NB4 (cell line): ENCODE results near the gene VENTX.
"Not testable (repeated sequence)": the region's sequence is repeated elsewhere in the genome, so short reads cannot be mapped to it uniquely, and the experiment has no call there.

Source experiments
- POLR2A ChIP-seq: IDR thresholded peaks from 2 replicates; pipeline ENCODE4 v1.6.1; 2011; ENCODE audit warnings: mild to moderate bottlenecking; ENCODE audit not compliant: insufficient read length; ENCODE audit errors: extremely low read depth
- TF ChIP-seq, protein P1 (sequence below): IDR thresholded peaks from one replicate; pipeline ENCODE4 v1.5.1; 2012; ENCODE audit warnings: low read depth, low read length

DNA sequence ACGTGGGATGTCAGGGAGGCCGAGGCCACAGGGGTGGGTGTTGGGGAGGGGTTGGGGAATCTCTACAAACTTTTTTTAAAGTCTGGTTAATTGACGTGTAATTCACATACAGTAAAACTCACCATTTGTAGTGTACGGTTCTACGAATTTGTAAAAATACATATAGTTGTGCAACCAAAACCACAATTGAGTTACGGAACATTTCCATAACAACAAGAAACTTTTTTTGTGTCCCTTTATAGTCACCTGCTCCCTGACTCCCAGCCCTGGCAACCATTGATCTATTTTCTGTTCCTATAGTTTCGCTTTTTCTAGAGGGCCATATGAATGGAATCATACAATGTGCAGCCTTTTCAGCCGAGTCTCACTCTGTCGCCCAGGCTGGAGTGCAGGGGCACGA is 2.9 kb upstream of the VENTX start:
- TF ChIP-seq, protein P1, sequence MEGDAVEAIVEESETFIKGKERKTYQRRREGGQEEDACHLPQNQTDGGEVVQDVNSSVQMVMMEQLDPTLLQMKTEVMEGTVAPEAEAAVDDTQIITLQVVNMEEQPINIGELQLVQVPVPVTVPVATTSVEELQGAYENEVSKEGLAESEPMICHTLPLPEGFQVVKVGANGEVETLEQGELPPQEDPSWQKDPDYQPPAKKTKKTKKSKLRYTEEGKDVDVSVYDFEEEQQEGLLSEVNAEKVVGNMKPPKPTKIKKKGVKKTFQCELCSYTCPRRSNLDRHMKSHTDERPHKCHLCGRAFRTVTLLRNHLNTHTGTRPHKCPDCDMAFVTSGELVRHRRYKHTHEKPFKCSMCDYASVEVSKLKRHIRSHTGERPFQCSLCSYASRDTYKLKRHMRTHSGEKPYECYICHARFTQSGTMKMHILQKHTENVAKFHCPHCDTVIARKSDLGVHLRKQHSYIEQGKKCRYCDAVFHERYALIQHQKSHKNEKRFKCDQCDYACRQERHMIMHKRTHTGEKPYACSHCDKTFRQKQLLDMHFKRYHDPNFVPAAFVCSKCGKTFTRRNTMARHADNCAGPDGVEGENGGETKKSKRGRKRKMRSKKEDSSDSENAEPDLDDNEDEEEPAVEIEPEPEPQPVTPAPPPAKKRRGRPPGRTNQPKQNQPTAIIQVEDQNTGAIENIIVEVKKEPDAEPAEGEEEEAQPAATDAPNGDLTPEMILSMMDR = not testable (repeated sequence)
- not testable (repeated sequence) for TF ChIP-seq POLR2A
